HepG2 (cell line): ENCODE data around the gene APBB2. TPM values are rescaled to one million over a fixed set of nuclear protein-coding genes. Genes with fewer than 3 reads are reported as not detected.

Experiments used
- ATAC-seq: fragments of 200-7000 bp; cut with Tn5 transposase; 3 replicates; pipeline ENCODE4 v1.9.1; 2020; ENCODE audit warnings: mild to moderate bottlenecking, moderate library complexity
- BruUV-seq: library from RNA; stranded (reverse); fragments of 400-500 nt; replicated peaks from 2 replicates; lab custom pipeline; 2021; lab: Mats Ljungman, UMichigan
- CTCF ChIA-PET: fragments of 300-600 bp; formaldehyde crosslinking; extraction: SDS; loops from one replicate; lab custom pipeline; 2021; ENCODE audit warnings: low total read pairs, inconsistent platforms, low intra/inter-chr PET ratio; lab: Yijun Ruan, JAX
- POLR2A ChIA-PET: fragments of 350-600 bp; sonication (Branson Sonifier 250); formaldehyde crosslinking; loops from one replicate; lab custom pipeline; 2020; ENCODE audit warnings: antibody characterized with exemption, inconsistent platforms; lab: Yijun Ruan, JAX
- DNase-seq: peaks from one replicate; pipeline ENCODE4 v3.0.0-alpha.2; 2015; ENCODE audit warnings: low spot score
- FAIRE-seq: peaks from 3 replicates; lab custom pipeline; 2011; peaks lifted over from hg19 to GRCh38; lab: Jason Lieb, UNC
- H2AFZ ChIP-seq: one replicate; pipeline ENCODE4 v1.6.1; 2011; ENCODE audit warnings: low read length, inconsistent platforms
- H3K27ac ChIP-seq: fragments of 300-600 bp; 3 replicates; pipeline ENCODE4 v1.8.0; 2011; ENCODE audit warnings: mixed run types, mild to moderate bottlenecking, mixed read lengths, low read length, inconsistent platforms; ENCODE audit not compliant: insufficient read depth; ENCODE audit errors: extremely low read length
- H3K27me3 ChIP-seq, 2 experiments: fragments of 200-600 bp in 1 of 2; 2 replicates in 1 of 2; 3 replicates in 1 of 2; pipeline versions ENCODE4 v1.6.0 to v1.8.0; 2011; ENCODE audit warnings: low read length in 2 of 2, mild to moderate bottlenecking in 2 of 2, moderate library complexity in 2 of 2, inconsistent platforms in 1 of 2; ENCODE audit not compliant: insufficient read depth in 2 of 2, control insufficient read depth in 1 of 2
- H3K36me3 ChIP-seq, 2 experiments: fragments of 200-600 bp in 1 of 2; replicated peaks in 1 of 2; 2 replicates in 1 of 2; 3 replicates in 1 of 2; pipeline versions ENCODE4 v1.5.1 to v1.8.0; 2011; ENCODE audit warnings: low read length in 2 of 2, inconsistent platforms in 1 of 2; ENCODE audit not compliant: insufficient read depth in 2 of 2, control insufficient read depth in 1 of 2
- H3K4me1 ChIP-seq: 2 replicates; pipeline ENCODE4 v1.5.1; 2012; ENCODE audit warnings: low read length, inconsistent platforms; ENCODE audit not compliant: insufficient read depth
- H3K4me2 ChIP-seq: 2 replicates; pipeline ENCODE4 v1.6.0; 2011; ENCODE audit warnings: low read depth, low read length, inconsistent platforms
- H3K4me3 ChIP-seq, 3 experiments: fragments of 200-600 bp in 1 of 3; sonication (generic), shearing (Covaris generic) in 1 of 3; replicated peaks in 1 of 3; 2 replicates each; pipeline ENCODE4 v1.5.1; 2011 to 2016; ENCODE audit warnings: low read length in 3 of 3, inconsistent platforms in 2 of 3, low read depth in 2 of 3, mild to moderate bottlenecking in 2 of 3, control low read depth in 1 of 3, mixed read lengths in 1 of 3; ENCODE audit not compliant: insufficient read depth in 1 of 3
- H3K79me2 ChIP-seq: one replicate; pipeline ENCODE4 v1.6.1; 2011; ENCODE audit warnings: low read length, inconsistent platforms; ENCODE audit not compliant: insufficient read depth
- H3K9ac ChIP-seq: 2 replicates; pipeline ENCODE4 v1.6.0; 2011; ENCODE audit warnings: mild to moderate bottlenecking, low read depth, low read length, inconsistent platforms; ENCODE audit not compliant: insufficient read depth
- H3K9me3 ChIP-seq: 2 replicates; pipeline ENCODE4 v1.5.1; 2012; ENCODE audit warnings: mild to moderate bottlenecking, low read length
- H4K20me1 ChIP-seq: 2 replicates; pipeline ENCODE4 v1.6.0; 2011; ENCODE audit warnings: inconsistent platforms, mild to moderate bottlenecking, low read length, moderate library complexity; ENCODE audit not compliant: insufficient read depth
- ERF ChIP-seq: IDR thresholded peaks from 2 replicates; pipeline ENCODE4 v1.6.1; 2018; ENCODE audit warnings: missing biosample characterization, missing genetic modification reagents
- JARID2 ChIP-seq: sonication (generic); formaldehyde crosslinking; IDR thresholded peaks from 2 replicates; pipeline ENCODE4 v1.8.1; 2023; ENCODE audit warnings: missing genetic modification reagents, inconsistent platforms; ENCODE audit not compliant: insufficient replicate concordance
- MAFG ChIP-seq: sonication (generic); formaldehyde crosslinking; IDR thresholded peaks from 2 replicates; pipeline ENCODE4 v1.5.1; 2020; ENCODE audit warnings: mild to moderate bottlenecking, missing genetic modification reagents
- NAIF1 ChIP-seq: sonication (generic); formaldehyde crosslinking; IDR thresholded peaks from 2 replicates; pipeline ENCODE4 v1.5.0; 2020; ENCODE audit warnings: mild to moderate bottlenecking, missing genetic modification reagents, borderline replicate concordance
- ONECUT2 ChIP-seq: sonication (generic); formaldehyde crosslinking; IDR thresholded peaks from 2 replicates; pipeline ENCODE4 v1.4.0; 2020; ENCODE audit warnings: missing genetic modification reagents
- RFXAP ChIP-seq: sonication (generic); formaldehyde crosslinking; IDR thresholded peaks from 2 replicates; pipeline ENCODE4 v1.4.0; 2020; ENCODE audit warnings: missing genetic modification reagents, borderline replicate concordance
- ZMYM2 ChIP-seq: sonication (generic); formaldehyde crosslinking; IDR thresholded peaks from 2 replicates; pipeline ENCODE4 v1.8.0; 2022; ENCODE audit warnings: mild to moderate bottlenecking, missing genetic modification reagents
- ZNF180 ChIP-seq: sonication (generic); formaldehyde crosslinking; IDR thresholded peaks from 2 replicates; pipeline ENCODE4 v1.4.0; 2020; ENCODE audit warnings: low read depth, missing genetic modification reagents, borderline replicate concordance
- ZNF557 ChIP-seq: sonication (generic); formaldehyde crosslinking; IDR thresholded peaks from 2 replicates; pipeline ENCODE4 v1.4.0; 2020; ENCODE audit warnings: missing genetic modification reagents
- WGBS: methylation state at CpG from one replicate; pipeline ENCODE4 v1.1.6; 2017; ENCODE audit warnings: low lambda C conversion rate; 5-methylcytosine and 5-hydroxymethylcytosine counted together
- in situ Hi-C: cut with HindIII; loops from 2 replicates; pipeline ENCODE4 v1.10.0; 2017; ENCODE audit warnings: low pct_unique_long_range_greater_than_20kb; ENCODE audit not compliant: extremely low pct_ligation_motif_present
- intact Hi-C: fragments of 100-400 bp; cut with micrococcal nuclease; formaldehyde crosslinking; loops from one replicate; pipeline ENCODE4 v1.10.0; 2022; ENCODE audit not compliant: unreplicated experiment
- polyA plus RNA-seq, 8 experiments: library from polyadenylated mRNA; depleted of rRNA in 3 of 8; stranded (reverse) in 7 of 8; unstranded in 1 of 8; fragments of >200 nt; fragmentation: Illumina TruSeq in 4 of 8; extraction: Trizol in 4 of 8; gene quantifications; 2 replicates each; pipeline versions ENCODE4 v1.2.1 to v1.2.3, GENCODE V29; 2011 to 2016; ENCODE audit warnings: low read depth in 4 of 8, missing spikeins in 1 of 8, mixed read lengths in 1 of 8; ENCODE audit not compliant: insufficient read depth in 1 of 8
- total RNA-seq, 5 experiments: library from RNA; depleted of rRNA; stranded (reverse); fragments of >200 nt; fragmentation: Illumina TruSeq; extraction: Trizol; gene quantifications; 2 replicates each; pipeline ENCODE4 v1.2.3, GENCODE V29; 2016; ENCODE audit warnings: low read depth in 1 of 5
- TF ChIP-seq, protein P1 (sequence below): sonication (generic); formaldehyde crosslinking; IDR thresholded peaks from 2 replicates; pipeline ENCODE4 v1.4.0; 2020; ENCODE audit warnings: low read depth, mild to moderate bottlenecking, missing genetic modification reagents
- TF ChIP-seq, protein P2 (sequence below): sonication (generic); formaldehyde crosslinking; IDR thresholded peaks from 2 replicates; pipeline ENCODE4 v1.4.0; 2020; ENCODE audit warnings: low read depth, missing genetic modification reagents
- TF ChIP-seq, protein P3 (sequence below): sonication (generic); formaldehyde crosslinking; IDR thresholded peaks from 2 replicates; pipeline ENCODE4 v1.8.1; 2023; ENCODE audit warnings: mild to moderate bottlenecking, missing genetic modification reagents, borderline replicate concordance
- TF ChIP-seq, protein P4 (sequence below): sonication (generic); formaldehyde crosslinking; IDR thresholded peaks from 2 replicates; pipeline ENCODE4 v1.4.0; 2020; ENCODE audit warnings: missing genetic modification reagents
- TF ChIP-seq, protein P5 (sequence below): sonication (generic); formaldehyde crosslinking; IDR thresholded peaks from 2 replicates; pipeline ENCODE4 v1.4.0; 2020; ENCODE audit warnings: mild to moderate bottlenecking, missing genetic modification reagents
- TF ChIP-seq, protein P6 (sequence below): sonication (generic); formaldehyde crosslinking; IDR thresholded peaks from 2 replicates; pipeline ENCODE4 v1.4.0; 2020; ENCODE audit warnings: mild to moderate bottlenecking, missing genetic modification reagents

APBB2 gene
- total and polyA plus RNA-seq, 2 of the 13 experiments (the other 11 are each of a cell fraction or from before 2014, with no cell fraction given) = 11.7 to 17.0 TPM

DNA sequence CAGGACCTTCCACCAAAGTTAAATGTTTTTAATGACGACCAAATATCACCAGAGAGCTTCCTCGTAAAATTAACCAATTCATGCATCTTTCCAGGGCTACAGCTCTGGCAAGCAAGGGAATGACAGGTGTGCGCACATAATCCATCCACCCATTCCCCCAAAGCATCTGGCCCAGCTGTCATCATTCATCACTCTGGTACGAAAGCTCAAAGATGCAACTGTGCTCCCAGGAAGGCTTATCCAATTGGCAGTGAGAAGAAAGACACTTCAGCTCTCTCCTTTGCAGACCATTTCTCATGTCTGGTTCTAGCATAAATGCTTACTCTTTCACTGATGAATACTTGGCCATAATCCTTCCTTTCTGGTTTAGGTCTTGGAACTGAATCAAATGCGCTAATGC is 325.4 kb downstream of the APBB2 start:
- POLR2A ChIA-PET = no interaction called here
- no peaks in the 10 kb centered on the region for H3K4me1 ChIP-seq
- H3K4me3 ChIP-seq = no peak overlapping the region
- no TSS peak for BruUV-seq
- H3K9ac ChIP-seq = no peak overlapping the region
- no peaks in the 10 kb centered on the region for H3K27me3 ChIP-seq
- no peak for DNase-seq
- no peak for ATAC-seq
- H4K20me1 ChIP-seq = no peaks in the 10 kb centered on the region
- WGBS = 99% methylated on average over 5 of the region's 5 CpGs
- intact Hi-C loops (no loop called here), in situ Hi-C loops (no loop called here)
- no peaks in the 10 kb centered on the region for H3K9me3 ChIP-seq
- H3K36me3 ChIP-seq = peaks cover 11 to 29% of the 10 kb centered on the region in 2 experiments
- CTCF ChIA-PET = no interaction called here
- H3K27ac ChIP-seq = no peak overlapping the region
- H2AFZ ChIP-seq = no peak overlapping the region
- no peak overlapping the region for H3K4me2 ChIP-seq
- no peak for FAIRE-seq
- no peaks in the 10 kb centered on the region for H3K79me2 ChIP-seq
- TF ChIP-seq, protein P1, sequence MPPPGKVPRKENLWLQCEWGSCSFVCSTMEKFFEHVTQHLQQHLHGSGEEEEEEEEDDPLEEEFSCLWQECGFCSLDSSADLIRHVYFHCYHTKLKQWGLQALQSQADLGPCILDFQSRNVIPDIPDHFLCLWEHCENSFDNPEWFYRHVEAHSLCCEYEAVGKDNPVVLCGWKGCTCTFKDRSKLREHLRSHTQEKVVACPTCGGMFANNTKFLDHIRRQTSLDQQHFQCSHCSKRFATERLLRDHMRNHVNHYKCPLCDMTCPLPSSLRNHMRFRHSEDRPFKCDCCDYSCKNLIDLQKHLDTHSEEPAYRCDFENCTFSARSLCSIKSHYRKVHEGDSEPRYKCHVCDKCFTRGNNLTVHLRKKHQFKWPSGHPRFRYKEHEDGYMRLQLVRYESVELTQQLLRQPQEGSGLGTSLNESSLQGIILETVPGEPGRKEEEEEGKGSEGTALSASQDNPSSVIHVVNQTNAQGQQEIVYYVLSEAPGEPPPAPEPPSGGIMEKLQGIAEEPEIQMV = no peak
- TF ChIP-seq NAIF1 (CRISPR knock-in tag) = no peak
- TF ChIP-seq, protein P2, sequence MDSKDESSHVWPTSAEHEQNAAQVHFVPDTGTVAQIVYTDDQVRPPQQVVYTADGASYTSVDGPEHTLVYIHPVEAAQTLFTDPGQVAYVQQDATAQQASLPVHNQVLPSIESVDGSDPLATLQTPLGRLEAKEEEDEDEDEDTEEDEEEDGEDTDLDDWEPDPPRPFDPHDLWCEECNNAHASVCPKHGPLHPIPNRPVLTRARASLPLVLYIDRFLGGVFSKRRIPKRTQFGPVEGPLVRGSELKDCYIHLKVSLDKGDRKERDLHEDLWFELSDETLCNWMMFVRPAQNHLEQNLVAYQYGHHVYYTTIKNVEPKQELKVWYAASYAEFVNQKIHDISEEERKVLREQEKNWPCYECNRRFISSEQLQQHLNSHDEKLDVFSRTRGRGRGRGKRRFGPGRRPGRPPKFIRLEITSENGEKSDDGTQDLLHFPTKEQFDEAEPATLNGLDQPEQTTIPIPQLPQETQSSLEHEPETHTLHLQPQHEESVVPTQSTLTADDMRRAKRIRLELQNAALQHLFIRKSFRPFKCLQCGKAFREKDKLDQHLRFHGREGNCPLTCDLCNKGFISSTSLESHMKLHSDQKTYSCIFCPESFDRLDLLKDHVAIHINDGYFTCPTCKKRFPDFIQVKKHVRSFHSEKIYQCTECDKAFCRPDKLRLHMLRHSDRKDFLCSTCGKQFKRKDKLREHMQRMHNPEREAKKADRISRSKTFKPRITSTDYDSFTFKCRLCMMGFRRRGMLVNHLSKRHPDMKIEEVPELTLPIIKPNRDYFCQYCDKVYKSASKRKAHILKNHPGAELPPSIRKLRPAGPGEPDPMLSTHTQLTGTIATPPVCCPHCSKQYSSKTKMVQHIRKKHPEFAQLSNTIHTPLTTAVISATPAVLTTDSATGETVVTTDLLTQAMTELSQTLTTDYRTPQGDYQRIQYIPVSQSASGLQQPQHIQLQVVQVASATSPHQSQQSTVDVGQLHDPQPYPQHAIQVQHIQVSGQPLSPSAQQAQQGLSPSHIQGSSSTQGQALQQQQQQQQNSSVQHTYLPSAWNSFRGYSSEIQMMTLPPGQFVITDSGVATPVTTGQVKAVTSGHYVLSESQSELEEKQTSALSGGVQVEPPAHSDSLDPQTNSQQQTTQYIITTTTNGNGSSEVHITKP (CRISPR knock-in tag) = no peak
- TF ChIP-seq MAFG (CRISPR knock-in tag) = no peak
- TF ChIP-seq, protein P3, sequence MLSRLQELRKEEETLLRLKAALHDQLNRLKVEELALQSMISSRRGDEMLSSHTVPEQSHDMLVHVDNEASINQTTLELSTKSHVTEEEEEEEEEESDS = no peak
- TF ChIP-seq ERF (CRISPR knock-in tag) = no peak
- TF ChIP-seq JARID2 = no peak
- TF ChIP-seq ZMYM2 (CRISPR knock-in tag) = no peak
- TF ChIP-seq, protein P4, sequence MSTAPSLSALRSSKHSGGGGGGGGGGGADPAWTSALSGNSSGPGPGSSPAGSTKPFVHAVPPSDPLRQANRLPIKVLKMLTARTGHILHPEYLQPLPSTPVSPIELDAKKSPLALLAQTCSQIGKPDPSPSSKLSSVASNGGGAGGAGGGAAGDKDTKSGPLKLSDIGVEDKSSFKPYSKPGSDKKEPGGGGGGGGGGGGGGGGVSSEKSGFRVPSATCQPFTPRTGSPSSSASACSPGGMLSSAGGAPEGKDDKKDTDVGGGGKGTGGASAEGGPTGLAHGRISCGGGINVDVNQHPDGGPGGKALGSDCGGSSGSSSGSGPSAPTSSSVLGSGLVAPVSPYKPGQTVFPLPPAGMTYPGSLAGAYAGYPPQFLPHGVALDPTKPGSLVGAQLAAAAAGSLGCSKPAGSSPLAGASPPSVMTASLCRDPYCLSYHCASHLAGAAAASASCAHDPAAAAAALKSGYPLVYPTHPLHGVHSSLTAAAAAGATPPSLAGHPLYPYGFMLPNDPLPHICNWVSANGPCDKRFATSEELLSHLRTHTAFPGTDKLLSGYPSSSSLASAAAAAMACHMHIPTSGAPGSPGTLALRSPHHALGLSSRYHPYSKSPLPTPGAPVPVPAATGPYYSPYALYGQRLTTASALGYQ (CRISPR knock-in tag) = no peak
- no peak for TF ChIP-seq ZNF557 (CRISPR knock-in tag)
- no peak for TF ChIP-seq ONECUT2 (CRISPR knock-in tag)
- TF ChIP-seq, protein P5, sequence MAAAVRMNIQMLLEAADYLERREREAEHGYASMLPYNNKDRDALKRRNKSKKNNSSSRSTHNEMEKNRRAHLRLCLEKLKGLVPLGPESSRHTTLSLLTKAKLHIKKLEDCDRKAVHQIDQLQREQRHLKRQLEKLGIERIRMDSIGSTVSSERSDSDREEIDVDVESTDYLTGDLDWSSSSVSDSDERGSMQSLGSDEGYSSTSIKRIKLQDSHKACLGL (CRISPR knock-in tag) = no peak
- no peak for TF ChIP-seq RFXAP (CRISPR knock-in tag)
- no peak for TF ChIP-seq ZNF180
- TF ChIP-seq, protein P6, sequence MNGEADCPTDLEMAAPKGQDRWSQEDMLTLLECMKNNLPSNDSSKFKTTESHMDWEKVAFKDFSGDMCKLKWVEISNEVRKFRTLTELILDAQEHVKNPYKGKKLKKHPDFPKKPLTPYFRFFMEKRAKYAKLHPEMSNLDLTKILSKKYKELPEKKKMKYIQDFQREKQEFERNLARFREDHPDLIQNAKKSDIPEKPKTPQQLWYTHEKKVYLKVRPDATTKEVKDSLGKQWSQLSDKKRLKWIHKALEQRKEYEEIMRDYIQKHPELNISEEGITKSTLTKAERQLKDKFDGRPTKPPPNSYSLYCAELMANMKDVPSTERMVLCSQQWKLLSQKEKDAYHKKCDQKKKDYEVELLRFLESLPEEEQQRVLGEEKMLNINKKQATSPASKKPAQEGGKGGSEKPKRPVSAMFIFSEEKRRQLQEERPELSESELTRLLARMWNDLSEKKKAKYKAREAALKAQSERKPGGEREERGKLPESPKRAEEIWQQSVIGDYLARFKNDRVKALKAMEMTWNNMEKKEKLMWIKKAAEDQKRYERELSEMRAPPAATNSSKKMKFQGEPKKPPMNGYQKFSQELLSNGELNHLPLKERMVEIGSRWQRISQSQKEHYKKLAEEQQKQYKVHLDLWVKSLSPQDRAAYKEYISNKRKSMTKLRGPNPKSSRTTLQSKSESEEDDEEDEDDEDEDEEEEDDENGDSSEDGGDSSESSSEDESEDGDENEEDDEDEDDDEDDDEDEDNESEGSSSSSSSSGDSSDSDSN (CRISPR knock-in tag) = no peak
